ENCODE results near the gene FAM110D. TPM values are rescaled to one million over a fixed set of nuclear protein-coding genes. Genes with fewer than 3 reads are reported as not detected.

Gene FAM110D
- total and polyA plus RNA-seq, 2 experiments from 2014 or later: 0.24 to 0.39 TPM

DNA sequence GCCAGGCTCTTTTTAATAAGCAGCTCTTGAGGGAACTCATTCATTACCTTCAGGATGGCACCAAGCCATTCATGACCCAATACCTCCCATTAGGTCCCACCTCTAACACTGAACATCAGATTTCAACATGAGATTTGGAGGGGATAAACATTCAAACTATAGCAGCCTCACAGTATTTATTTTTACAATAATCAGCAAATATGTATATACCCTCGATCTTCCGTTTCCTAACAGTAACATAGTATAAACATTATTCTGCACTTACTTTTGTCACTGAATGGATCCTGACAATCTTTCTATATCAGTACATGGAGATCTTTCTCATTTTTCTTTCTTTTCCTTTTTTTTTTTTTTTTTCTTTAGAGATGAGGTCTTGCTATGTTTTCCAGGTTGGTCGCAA, 36.9 kb downstream of the FAM110D start:
- Histone ChIP-seq H3K27me3 (ENCODE audit: insufficient read depth) (no peaks in the 10 kb centered on the region), H4K20me1 (replicated peaks; ENCODE audit: insufficient read depth) (no peaks in the 10 kb centered on the region), H3F3A (replicated peaks; ENCODE audit: low read depth) (no peaks in the 10 kb centered on the region), H3K4me2 (no peak overlapping the region), H3K79me2 (replicated peaks; ENCODE audit: insufficient read depth) (no peaks in the 10 kb centered on the region), H3K36me3 (ENCODE audit: insufficient read depth) (no peaks in the 10 kb centered on the region), H3K4me3 (no peak overlapping the region), H3K4me1 (ENCODE audit: insufficient read depth) (no peaks in the 10 kb centered on the region), H3K27ac (ENCODE audit: low read depth) (no peak overlapping the region), H2AFZ (no peak overlapping the region), H3K9me2 (ENCODE audit: insufficient read depth) (no peaks in the 10 kb centered on the region)
- no peaks in the 10 kb centered on the region; the same call in 2 of the 3 replicates for H3K9me3 Mint-ChIP-seq
- no peaks in the 10 kb centered on the region for H3K36me3 Mint-ChIP-seq (ENCODE audit: low read depth)
- peaks cover 21% of the 10 kb centered on the region for H3K4me1 Mint-ChIP-seq
- peaks cover 9% of the 10 kb centered on the region for H3K27me3 Mint-ChIP-seq (ENCODE audit: insufficient read depth, low read depth, poor library complexity)
- no peak for ATAC-seq
- H3K27ac Mint-ChIP-seq: no peak overlapping the region
- DNase-seq (ENCODE audit: low spot score): no peak
- TF ChIP-seq STAT1 (IDR thresholded peaks at IDR 0.05; ENCODE audit: unreplicated experiment) (no peak), EZH2phosphoT487 (IDR thresholded peaks at IDR 0.05; ENCODE audit: unreplicated experiment) (no peak), ZNF114 (CRISPR knock-in tag; IDR thresholded peaks at IDR 0.05) (no peak), CREB1 (CRISPR knock-in tag; IDR thresholded peaks at IDR 0.05; ENCODE audit: low read depth) (no peak), ZNF331 (CRISPR knock-in tag; IDR thresholded peaks at IDR 0.05; ENCODE audit: low read depth) (no peak), NANOG (IDR thresholded peaks at IDR 0.05; ENCODE audit: borderline replicate concordance) (no peak), JUNB (IDR thresholded peaks at IDR 0.05; ENCODE audit: unreplicated experiment) (no peak), EZH2 (IDR thresholded peaks at IDR 0.05; ENCODE audit: low read depth, unreplicated experiment) (no peak)
- TF ChIP-seq, protein P1, sequence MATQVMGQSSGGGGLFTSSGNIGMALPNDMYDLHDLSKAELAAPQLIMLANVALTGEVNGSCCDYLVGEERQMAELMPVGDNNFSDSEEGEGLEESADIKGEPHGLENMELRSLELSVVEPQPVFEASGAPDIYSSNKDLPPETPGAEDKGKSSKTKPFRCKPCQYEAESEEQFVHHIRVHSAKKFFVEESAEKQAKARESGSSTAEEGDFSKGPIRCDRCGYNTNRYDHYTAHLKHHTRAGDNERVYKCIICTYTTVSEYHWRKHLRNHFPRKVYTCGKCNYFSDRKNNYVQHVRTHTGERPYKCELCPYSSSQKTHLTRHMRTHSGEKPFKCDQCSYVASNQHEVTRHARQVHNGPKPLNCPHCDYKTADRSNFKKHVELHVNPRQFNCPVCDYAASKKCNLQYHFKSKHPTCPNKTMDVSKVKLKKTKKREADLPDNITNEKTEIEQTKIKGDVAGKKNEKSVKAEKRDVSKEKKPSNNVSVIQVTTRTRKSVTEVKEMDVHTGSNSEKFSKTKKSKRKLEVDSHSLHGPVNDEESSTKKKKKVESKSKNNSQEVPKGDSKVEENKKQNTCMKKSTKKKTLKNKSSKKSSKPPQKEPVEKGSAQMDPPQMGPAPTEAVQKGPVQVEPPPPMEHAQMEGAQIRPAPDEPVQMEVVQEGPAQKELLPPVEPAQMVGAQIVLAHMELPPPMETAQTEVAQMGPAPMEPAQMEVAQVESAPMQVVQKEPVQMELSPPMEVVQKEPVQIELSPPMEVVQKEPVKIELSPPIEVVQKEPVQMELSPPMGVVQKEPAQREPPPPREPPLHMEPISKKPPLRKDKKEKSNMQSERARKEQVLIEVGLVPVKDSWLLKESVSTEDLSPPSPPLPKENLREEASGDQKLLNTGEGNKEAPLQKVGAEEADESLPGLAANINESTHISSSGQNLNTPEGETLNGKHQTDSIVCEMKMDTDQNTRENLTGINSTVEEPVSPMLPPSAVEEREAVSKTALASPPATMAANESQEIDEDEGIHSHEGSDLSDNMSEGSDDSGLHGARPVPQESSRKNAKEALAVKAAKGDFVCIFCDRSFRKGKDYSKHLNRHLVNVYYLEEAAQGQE (IDR thresholded peaks at IDR 0.05; ENCODE audit: unreplicated experiment): no peak
- TF ChIP-seq, protein P2, sequence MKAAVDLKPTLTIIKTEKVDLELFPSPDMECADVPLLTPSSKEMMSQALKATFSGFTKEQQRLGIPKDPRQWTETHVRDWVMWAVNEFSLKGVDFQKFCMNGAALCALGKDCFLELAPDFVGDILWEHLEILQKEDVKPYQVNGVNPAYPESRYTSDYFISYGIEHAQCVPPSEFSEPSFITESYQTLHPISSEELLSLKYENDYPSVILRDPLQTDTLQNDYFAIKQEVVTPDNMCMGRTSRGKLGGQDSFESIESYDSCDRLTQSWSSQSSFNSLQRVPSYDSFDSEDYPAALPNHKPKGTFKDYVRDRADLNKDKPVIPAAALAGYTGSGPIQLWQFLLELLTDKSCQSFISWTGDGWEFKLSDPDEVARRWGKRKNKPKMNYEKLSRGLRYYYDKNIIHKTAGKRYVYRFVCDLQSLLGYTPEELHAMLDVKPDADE (IDR thresholded peaks at IDR 0.05): no peak
- TF ChIP-seq, protein P3, sequence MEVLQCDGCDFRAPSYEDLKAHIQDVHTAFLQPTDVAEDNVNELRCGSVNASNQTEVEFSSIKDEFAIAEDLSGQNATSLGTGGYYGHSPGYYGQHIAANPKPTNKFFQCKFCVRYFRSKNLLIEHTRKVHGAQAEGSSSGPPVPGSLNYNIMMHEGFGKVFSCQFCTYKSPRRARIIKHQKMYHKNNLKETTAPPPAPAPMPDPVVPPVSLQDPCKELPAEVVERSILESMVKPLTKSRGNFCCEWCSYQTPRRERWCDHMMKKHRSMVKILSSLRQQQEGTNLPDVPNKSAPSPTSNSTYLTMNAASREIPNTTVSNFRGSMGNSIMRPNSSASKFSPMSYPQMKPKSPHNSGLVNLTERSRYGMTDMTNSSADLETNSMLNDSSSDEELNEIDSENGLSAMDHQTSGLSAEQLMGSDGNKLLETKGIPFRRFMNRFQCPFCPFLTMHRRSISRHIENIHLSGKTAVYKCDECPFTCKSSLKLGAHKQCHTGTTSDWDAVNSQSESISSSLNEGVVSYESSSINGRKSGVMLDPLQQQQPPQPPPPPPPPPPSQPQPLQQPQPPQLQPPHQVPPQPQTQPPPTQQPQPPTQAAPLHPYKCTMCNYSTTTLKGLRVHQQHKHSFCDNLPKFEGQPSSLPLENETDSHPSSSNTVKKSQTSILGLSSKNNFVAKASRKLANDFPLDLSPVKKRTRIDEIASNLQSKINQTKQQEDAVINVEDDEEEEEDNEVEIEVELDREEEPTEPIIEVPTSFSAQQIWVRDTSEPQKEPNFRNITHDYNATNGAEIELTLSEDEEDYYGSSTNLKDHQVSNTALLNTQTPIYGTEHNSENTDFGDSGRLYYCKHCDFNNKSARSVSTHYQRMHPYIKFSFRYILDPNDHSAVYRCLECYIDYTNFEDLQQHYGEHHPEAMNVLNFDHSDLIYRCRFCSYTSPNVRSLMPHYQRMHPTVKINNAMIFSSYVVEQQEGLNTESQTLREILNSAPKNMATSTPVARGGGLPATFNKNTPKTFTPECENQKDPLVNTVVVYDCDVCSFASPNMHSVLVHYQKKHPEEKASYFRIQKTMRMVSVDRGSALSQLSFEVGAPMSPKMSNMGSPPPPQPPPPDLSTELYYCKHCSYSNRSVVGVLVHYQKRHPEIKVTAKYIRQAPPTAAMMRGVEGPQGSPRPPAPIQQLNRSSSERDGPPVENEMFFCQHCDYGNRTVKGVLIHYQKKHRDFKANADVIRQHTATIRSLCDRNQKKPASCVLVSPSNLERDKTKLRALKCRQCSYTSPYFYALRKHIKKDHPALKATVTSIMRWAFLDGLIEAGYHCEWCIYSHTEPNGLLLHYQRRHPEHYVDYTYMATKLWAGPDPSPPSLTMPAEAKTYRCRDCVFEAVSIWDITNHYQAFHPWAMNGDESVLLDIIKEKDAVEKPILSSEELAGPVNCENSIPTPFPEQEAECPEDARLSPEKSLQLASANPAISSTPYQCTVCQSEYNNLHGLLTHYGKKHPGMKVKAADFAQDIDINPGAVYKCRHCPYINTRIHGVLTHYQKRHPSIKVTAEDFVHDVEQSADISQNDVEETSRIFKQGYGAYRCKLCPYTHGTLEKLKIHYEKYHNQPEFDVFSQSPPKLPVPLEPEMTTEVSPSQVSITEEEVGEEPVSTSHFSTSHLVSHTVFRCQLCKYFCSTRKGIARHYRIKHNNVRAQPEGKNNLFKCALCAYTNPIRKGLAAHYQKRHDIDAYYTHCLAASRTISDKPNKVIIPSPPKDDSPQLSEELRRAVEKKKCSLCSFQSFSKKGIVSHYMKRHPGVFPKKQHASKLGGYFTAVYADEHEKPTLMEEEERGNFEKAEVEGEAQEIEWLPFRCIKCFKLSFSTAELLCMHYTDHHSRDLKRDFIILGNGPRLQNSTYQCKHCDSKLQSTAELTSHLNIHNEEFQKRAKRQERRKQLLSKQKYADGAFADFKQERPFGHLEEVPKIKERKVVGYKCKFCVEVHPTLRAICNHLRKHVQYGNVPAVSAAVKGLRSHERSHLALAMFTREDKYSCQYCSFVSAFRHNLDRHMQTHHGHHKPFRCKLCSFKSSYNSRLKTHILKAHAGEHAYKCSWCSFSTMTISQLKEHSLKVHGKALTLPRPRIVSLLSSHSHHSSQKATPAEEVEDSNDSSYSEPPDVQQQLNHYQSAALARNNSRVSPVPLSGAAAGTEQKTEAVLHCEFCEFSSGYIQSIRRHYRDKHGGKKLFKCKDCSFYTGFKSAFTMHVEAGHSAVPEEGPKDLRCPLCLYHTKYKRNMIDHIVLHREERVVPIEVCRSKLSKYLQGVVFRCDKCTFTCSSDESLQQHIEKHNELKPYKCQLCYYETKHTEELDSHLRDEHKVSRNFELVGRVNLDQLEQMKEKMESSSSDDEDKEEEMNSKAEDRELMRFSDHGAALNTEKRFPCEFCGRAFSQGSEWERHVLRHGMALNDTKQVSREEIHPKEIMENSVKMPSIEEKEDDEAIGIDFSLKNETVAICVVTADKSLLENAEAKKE (CRISPR knock-in tag; IDR thresholded peaks at IDR 0.05): no peak
- TF ChIP-seq, protein P4, sequence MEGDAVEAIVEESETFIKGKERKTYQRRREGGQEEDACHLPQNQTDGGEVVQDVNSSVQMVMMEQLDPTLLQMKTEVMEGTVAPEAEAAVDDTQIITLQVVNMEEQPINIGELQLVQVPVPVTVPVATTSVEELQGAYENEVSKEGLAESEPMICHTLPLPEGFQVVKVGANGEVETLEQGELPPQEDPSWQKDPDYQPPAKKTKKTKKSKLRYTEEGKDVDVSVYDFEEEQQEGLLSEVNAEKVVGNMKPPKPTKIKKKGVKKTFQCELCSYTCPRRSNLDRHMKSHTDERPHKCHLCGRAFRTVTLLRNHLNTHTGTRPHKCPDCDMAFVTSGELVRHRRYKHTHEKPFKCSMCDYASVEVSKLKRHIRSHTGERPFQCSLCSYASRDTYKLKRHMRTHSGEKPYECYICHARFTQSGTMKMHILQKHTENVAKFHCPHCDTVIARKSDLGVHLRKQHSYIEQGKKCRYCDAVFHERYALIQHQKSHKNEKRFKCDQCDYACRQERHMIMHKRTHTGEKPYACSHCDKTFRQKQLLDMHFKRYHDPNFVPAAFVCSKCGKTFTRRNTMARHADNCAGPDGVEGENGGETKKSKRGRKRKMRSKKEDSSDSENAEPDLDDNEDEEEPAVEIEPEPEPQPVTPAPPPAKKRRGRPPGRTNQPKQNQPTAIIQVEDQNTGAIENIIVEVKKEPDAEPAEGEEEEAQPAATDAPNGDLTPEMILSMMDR (conservative IDR thresholded peaks at IDR 0.05; ENCODE audit: low read depth in 2 of 2): no peak
- no peak overlapping the region for H3K4me3 Mint-ChIP-seq
